ENCODE data around the gene CTAGE15. TPM values are rescaled to one million over a fixed set of nuclear protein-coding genes. Genes with fewer than 3 reads are reported as not detected.
"Not testable (repeated sequence)": the region's sequence is repeated elsewhere in the genome, so short reads cannot be mapped to it uniquely, and the experiment has no call there.

Gene CTAGE15, protein sequence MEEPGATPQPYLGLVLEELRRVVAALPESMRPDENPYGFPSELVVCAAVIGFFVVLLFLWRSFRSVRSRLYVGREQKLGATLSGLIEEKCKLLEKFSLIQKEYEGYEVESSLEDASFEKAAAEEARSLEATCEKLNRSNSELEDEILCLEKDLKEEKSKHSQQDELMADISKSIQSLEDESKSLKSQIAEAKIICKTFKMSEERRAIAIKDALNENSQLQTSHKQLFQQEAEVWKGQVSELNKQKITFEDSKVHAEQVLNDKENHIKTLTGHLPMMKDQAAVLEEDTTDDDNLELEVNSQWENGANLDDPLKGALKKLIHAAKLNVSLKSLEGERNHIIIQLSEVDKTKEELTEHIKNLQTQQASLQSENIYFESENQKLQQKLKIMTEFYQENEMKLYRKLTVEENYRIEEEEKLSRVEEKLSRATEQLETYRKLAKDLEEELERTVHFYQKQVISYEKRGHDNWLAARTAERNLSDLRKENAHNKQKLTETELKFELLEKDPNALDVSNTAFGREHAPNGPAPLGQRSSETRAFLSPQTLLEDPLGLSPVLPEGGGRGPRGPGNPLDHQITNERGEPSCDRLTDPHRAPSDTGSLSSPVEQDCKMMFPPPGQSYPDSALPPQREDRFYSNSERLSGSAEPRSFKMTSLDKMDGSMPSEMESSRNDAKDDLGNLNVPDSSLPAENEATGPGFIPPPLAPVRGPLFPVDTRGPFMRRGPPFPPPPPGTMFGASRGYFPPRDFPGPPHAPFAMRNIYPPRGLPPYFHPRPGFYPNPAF
- total RNA-seq: not detected

DNA sequence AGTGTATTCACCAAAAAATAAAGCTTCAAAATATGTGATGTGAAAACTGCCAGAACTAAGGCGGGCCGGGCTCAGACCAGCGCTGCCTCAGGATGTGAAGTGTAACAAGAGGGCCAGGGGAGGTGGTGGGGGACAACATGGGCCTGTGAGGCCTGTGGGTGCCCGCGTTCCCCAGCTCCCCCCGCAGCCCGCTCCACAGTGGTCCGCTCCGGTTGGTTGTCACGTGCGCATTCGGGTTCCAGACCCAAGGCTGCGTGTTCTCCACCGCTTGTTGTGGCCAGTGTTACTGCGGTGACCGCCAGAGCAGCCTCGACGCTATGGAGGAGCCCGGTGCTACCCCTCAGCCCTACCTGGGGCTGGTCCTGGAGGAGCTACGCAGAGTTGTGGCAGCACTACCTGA, at the start of gene CTAGE15:
CTAGE15 (plus strand) TSS at position 301 of the 400 bp plus-strand sequence; CDS start at position 318, 17 bp downstream.
- not testable (repeated sequence) for DNase-seq (ENCODE audit: low spot score); H3K27me3 ChIP-seq; H3K27ac ChIP-seq; H3K9me3 ChIP-seq; H3K36me3 ChIP-seq; H3K4me1 ChIP-seq; H3K4me3 ChIP-seq

DNA sequence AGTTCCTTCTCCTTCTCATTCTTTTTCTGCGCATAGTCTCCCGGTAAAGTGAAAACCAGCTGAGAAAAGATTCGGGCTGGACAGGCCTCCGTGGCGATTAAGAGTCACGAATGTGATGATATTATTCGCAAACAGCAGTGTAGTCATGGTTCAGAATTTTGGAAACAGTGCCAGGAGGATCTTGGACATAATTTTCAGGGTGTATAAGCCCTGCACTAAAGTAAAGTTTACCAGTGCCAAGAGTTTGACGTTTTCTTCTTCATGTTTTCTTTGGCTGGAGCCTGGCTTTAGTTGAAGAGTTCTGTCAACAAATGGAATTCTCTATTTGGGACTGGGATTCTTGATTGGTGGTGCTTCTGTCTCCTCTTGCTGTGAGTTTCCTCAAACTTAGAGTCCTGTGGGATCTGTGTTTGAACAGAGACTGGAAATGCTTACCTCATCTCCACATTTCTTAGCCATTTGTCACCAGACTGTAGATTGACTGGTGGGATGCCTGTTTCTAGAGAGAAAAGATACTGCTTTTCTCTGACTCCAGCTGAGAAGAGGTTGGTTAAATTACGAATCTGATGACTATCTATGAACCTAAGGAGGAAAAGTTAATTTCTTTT, 49.2 kb upstream of the CTAGE15 start:
- not testable (repeated sequence) for H3K4me3 ChIP-seq; H3K4me1 ChIP-seq; DNase-seq (ENCODE audit: low spot score); H3K27me3 ChIP-seq; H3K27ac ChIP-seq; H3K9me3 ChIP-seq; H3K36me3 ChIP-seq

DNA sequence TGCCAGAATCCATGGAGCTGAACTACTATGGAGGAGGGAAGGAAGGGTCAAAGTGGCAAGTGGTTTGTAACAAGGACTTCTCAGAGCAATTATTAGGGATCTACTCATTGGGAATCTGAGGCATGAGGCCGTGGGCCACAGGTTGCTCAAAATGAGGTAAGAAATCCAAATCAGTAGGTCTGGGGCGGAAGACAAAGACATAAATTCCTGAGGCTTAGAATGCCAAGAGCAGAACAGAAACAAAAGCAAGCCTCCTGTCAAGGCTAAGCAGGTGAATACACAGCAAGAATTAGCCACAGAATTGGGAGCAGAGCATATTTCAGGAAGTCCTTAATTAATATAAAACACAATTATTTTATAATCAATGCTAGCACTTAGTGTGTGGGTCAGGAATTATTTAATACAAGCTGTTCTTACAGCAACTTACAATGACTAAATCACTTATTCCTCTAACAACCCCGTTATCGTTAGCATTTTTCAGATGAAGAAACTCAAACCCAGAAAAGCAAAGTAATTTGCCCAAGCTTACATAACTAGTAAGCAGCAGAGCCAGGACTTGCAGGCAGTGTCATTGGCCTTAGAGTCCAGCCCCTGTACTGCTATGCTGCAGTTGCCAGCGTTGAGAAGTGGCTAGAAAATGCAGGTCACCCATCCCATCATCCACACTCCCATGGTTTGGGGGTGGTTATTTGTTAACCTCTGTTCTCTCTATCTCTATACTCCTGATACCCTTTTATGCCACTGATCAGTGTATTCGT, 40.3 kb upstream of the CTAGE15 start:
- not testable (repeated sequence) for H3K4me3 ChIP-seq; H3K27me3 ChIP-seq; H3K27ac ChIP-seq; H3K36me3 ChIP-seq; DNase-seq (ENCODE audit: low spot score); H3K4me1 ChIP-seq; H3K9me3 ChIP-seq

DNA sequence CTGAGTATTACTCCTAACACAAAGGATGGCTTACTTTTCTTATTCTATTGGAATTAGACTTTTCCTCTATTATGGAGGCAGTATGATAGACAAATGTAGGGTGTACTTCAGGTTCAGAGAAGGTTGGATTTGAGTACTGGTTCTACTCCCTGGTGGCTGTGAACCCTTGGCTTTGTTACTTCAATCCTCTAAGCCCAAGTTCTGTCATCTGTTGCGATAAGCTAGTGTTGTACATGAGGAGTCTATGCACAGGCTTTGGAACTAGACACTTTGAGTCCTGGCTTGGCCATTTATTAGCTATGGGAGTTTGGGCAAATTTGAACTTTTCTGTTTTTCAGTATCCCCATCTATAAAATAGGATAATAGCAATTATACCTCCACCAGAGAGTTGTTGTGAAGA, 39.7 kb upstream of the CTAGE15 start:
- not testable (repeated sequence) for H3K4me3 ChIP-seq; H3K9me3 ChIP-seq; H3K27ac ChIP-seq; H3K4me1 ChIP-seq; H3K27me3 ChIP-seq; DNase-seq (ENCODE audit: low spot score); H3K36me3 ChIP-seq

DNA sequence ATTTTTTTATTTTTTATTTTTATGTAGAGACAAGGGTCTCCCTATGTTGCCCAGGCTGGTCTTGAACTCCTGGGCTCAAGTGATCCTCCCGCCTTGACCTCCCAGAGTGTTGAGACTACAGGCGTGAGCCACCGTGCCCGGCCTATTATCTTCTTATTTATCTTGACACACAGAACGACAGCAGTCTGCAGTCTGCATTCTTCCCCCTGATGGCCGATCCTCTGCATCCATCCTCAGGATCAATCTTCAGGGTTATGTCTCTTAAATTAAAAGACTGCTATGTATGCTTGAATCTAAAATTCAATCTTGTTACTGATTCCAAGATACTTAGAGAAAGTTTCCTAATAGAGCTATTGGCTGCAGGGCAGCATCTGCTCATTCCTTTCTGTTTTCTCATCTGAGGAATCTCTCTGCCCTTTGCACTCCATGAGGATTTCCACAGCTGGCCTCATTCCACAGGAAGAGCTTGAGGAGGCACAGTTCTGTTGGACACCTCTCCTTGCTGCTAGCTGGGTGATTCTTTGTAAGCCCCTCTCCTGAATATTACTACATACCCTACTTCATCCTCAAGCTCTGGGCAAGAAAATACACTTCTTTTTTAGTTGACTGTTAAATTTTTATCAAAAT, 38.3 kb upstream of the CTAGE15 start:
- H3K9me3 ChIP-seq; H3K36me3 ChIP-seq; H3K27me3 ChIP-seq; DNase-seq (ENCODE audit: low spot score); H3K4me3 ChIP-seq; H3K27ac ChIP-seq; H3K4me1 ChIP-seq: not testable (repeated sequence)

DNA sequence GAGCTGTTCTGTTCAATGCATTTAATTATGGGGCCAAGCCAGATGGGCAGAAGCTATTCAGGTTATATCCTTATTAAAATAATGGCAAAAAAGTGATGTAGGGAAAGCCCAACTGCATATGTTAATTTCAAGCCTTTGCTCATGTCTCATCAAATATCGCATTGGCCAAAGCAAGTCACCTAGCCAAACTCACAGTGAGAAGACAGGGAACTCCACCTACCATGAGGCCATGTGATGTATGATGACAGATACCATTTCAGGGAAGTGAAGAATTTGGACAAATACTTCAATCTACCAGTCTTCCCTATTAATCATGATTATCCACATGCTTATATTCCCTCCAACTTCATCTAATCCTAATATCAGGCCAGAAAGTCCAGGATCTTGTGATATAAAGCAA, 35.2 kb upstream of the CTAGE15 start:
- not testable (repeated sequence) for H3K27me3 ChIP-seq; DNase-seq (ENCODE audit: low spot score); H3K4me3 ChIP-seq; H3K9me3 ChIP-seq; H3K4me1 ChIP-seq; H3K36me3 ChIP-seq; H3K27ac ChIP-seq

DNA sequence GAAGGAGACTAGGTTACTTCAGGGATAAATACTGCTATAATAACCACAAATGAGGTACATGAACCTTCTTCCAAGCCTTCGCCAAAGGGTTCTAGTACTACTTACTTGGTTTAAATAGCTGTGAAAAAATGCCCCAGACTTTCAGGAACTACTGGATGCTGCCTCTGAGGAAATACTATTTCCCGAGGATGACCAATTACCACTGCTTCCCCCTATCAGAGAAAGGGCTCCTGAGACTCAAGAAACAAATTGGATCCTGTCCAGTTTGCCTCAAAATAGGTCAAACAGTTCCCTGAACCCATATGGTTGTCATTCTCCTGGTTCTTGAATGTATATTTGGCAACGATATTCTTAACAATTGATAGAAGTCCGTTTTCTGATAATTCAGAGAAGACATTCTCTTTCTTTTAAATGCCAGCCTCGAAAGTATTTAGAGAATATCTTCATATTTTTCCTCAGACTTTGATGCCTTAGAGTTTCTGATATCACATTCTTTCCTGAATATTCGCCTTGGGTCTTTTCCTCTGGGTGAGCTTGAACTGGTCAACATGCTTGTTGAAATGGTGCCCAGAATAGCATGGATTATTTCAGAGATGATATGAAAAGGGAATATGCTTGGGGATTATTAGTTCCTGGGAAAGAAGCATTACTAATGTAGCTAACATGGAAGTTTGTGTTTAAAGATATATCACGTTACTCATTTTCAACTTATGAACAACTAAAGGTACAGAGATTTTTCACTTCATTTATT, 28.1 kb upstream of the CTAGE15 start:
- not testable (repeated sequence) for H3K4me1 ChIP-seq; H3K36me3 ChIP-seq; H3K27me3 ChIP-seq; H3K9me3 ChIP-seq; H3K4me3 ChIP-seq; H3K27ac ChIP-seq; DNase-seq (ENCODE audit: low spot score)

DNA sequence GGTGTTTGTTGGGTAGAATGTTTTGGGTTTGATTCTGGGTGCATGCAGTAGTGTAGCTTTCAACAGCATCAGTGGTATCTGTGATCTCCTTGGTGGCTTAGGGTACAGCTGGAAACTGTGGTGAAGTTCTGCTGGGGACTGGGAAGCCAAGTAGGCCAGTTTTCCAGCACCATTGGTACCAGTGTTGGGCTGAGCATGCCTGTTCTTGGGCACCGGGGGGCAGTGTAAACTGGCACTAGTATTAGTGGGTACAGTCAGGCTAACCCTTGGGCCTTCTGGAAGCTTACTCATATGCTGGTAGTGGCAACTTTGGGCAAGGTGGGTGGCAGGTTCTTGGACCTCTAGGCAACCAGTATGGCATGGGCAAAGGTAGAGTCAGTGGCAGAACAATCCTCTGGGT, 15.6 kb upstream of the CTAGE15 start:
- not testable (repeated sequence) for H3K27ac ChIP-seq; H3K4me3 ChIP-seq; H3K36me3 ChIP-seq; H3K27me3 ChIP-seq; DNase-seq (ENCODE audit: low spot score); H3K4me1 ChIP-seq; H3K9me3 ChIP-seq

DNA sequence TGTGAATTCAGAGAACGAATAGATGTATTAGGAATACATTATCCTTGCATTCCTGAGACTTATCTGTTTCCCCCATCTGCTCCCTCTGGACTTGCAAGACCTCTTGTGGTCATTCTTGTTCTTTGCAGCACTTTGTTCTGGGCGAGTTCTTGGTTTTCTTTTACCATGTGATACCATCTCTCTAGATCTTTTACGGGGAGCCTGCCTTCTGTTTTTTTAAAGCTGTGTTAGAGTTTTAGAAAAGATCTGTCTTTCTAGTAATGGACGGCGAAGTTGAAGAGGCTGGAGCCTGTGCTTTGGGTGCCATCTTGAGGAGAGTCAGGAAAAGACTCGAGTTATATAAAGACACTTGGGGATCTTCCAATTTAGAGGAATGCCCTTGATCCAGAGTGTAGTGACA, 8.3 kb upstream of the CTAGE15 start:
- not testable (repeated sequence) for H3K4me3 ChIP-seq; DNase-seq (ENCODE audit: low spot score); H3K9me3 ChIP-seq; H3K4me1 ChIP-seq; H3K36me3 ChIP-seq; H3K27ac ChIP-seq; H3K27me3 ChIP-seq
- TF ChIP-seq, protein P1, sequence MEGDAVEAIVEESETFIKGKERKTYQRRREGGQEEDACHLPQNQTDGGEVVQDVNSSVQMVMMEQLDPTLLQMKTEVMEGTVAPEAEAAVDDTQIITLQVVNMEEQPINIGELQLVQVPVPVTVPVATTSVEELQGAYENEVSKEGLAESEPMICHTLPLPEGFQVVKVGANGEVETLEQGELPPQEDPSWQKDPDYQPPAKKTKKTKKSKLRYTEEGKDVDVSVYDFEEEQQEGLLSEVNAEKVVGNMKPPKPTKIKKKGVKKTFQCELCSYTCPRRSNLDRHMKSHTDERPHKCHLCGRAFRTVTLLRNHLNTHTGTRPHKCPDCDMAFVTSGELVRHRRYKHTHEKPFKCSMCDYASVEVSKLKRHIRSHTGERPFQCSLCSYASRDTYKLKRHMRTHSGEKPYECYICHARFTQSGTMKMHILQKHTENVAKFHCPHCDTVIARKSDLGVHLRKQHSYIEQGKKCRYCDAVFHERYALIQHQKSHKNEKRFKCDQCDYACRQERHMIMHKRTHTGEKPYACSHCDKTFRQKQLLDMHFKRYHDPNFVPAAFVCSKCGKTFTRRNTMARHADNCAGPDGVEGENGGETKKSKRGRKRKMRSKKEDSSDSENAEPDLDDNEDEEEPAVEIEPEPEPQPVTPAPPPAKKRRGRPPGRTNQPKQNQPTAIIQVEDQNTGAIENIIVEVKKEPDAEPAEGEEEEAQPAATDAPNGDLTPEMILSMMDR (IDR thresholded peaks at IDR 0.05): peak in 1 of 2 donors; percentile 36

DNA sequence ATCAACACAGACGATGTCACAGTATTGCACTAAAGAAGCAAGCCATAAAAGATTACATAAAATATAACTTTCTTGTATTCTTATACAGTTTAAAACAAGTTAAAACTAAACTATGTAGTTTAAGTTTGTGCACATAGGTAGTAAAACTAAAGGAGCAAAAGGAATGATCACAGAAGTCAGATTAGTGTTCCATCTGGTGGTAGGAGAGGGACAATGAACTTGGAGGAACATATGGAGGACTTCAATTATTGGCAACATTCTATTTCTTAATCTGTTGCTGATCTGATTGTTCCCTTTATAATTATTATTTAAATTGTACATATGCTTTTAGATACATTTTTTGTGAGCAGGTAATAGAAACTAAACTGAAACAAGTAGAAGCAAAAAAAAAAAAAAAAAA, 5.6 kb upstream of the CTAGE15 start:
- H3K4me3 ChIP-seq, H3K36me3 ChIP-seq: not testable (repeated sequence)

DNA sequence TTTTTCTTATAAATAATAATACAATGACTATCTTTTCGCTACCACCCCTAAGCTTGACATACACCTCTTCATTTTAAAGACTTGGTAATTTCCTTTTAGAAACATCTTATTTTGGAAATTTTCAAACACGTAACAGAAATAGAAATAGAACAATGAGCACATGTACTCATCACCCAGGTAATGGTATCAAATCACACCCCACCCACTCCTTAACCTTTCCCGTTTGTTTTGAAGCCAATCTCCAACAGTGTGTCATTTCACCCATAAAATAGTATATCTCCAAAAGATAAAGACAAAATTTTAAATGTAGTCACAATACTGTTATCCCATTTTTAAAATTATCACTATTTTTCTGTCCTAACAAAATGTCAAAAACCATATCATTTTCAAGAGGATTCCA, 16.6 kb downstream of the CTAGE15 start:
- not testable (repeated sequence) for DNase-seq (ENCODE audit: low spot score); H3K9me3 ChIP-seq; H3K27me3 ChIP-seq; H3K27ac ChIP-seq; H3K4me1 ChIP-seq; H3K36me3 ChIP-seq; H3K4me3 ChIP-seq

More for the DNA sequence above, 5.6 kb upstream of the CTAGE15 start:
- not testable (repeated sequence) for H3K9me3 ChIP-seq; H3K27me3 ChIP-seq; H3K27ac ChIP-seq; H3K4me1 ChIP-seq; DNase-seq (ENCODE audit: low spot score)

DNA sequence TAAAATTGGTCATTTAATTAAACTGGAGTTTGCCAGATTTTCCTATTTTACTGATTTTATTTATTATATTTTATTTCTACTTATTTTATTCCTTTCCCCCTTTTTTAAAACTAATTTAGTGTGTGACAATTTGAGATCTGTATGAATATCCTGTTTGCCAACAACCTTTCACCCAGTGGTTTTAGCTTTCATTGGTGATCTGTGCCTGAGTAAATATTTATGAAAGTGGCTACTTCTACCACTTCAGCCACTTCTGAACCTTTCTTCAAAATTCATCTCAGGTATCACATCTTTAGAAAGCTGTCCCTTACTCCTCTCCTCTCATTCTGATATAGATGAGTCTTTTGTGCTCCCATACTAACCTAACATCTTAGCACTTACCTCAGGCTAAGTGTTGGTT, 18.3 kb downstream of the CTAGE15 start:
- not testable (repeated sequence) for H3K4me1 ChIP-seq; H3K36me3 ChIP-seq; H3K9me3 ChIP-seq; DNase-seq (ENCODE audit: low spot score); H3K27me3 ChIP-seq; H3K27ac ChIP-seq; H3K4me3 ChIP-seq

All from right atrium auricular region (tissue), 2 donors.